Dendritic cell treated with granulocyte-macrophage colony-stimulating factor and Interleukin-4, amounts not matched to agents 40 ng/mL and 50 ng/mL, for 4 days (primary cell): ENCODE results near the gene SYNPO2.

Experiments used
- H3K27ac Mint-ChIP-seq: one replicate; pipeline ENCODE4 v1.8.0; 2022; ENCODE audit warnings: mild to moderate bottlenecking, mixed read lengths
- H3K27me3 Mint-ChIP-seq: one replicate; pipeline ENCODE4 v1.8.0; 2022; ENCODE audit warnings: mild to moderate bottlenecking, mixed read lengths
- H3K36me3 Mint-ChIP-seq: one replicate; pipeline ENCODE4 v1.8.0; 2022; ENCODE audit warnings: low read depth, mixed read lengths
- H3K4me1 Mint-ChIP-seq: one replicate; pipeline ENCODE4 v1.8.0; 2022; ENCODE audit warnings: low read depth, mixed read lengths
- H3K4me3 Mint-ChIP-seq: one replicate; pipeline ENCODE4 v1.8.0; 2022; ENCODE audit warnings: mild to moderate bottlenecking, moderate library complexity, mixed read lengths
- H3K9me3 Mint-ChIP-seq: one replicate; pipeline ENCODE4 v1.8.0; 2022; ENCODE audit warnings: mixed read lengths
- intact Hi-C: fragments of 100-400 bp; cut with micrococcal nuclease; formaldehyde crosslinking; loops from one replicate; pipeline ENCODE4 v1.15.0; 2022

SYNPO2 gene

GRCh38 chr4:119087121-119087520, 198.5 kb downstream of the SYNPO2 start:
- Mint-ChIP-seq H3K36me3 (no peaks in the 10 kb centered on the region), H3K9me3 (no peaks in the 10 kb centered on the region), H3K4me1 (no peaks in the 10 kb centered on the region), H3K4me3 (no peak overlapping the region), H3K27ac (no peak overlapping the region), H3K27me3 (peaks cover 3% of the 10 kb centered on the region)
- intact Hi-C loops: loop anchor here (5.0 kb wide), 1 partner anchor 200 kb away; no protein-coding TSS in a partner anchor

GRCh38 chr4:119087656-119088055, 199.0 kb downstream of the SYNPO2 start:
- Mint-ChIP-seq H3K27ac (no peak overlapping the region), H3K36me3 (no peaks in the 10 kb centered on the region), H3K27me3 (peaks cover 3% of the 10 kb centered on the region), H3K4me3 (no peak overlapping the region), H3K4me1 (no peaks in the 10 kb centered on the region), H3K9me3 (no peaks in the 10 kb centered on the region)
- intact Hi-C loops: loop anchor here (5.0 kb wide), 1 partner anchor 200 kb away; no protein-coding TSS in a partner anchor

- Mint-ChIP-seq H3K4me1 (peaks cover 11% of the 10 kb centered on the region), H3K36me3 (no peaks in the 10 kb centered on the region), H3K4me3 (no peak overlapping the region), H3K27ac (no peak overlapping the region), H3K27me3 (peaks cover 4% of the 10 kb centered on the region), H3K9me3 (no peaks in the 10 kb centered on the region)
- intact Hi-C loops: no loop called here
Observed at GRCh38 chr4:119093042-119093827, 204.6 kb downstream of the SYNPO2 start.

GRCh38 chr4:119097282-119097900, 208.7 kb downstream of the SYNPO2 start:
- intact Hi-C loops: no loop called here
- H3K36me3 Mint-ChIP-seq: no peaks in the 10 kb centered on the region
- no peak overlapping the region for H3K27ac Mint-ChIP-seq
- H3K4me1 Mint-ChIP-seq: peaks cover 30% of the 10 kb centered on the region
- H3K4me3 Mint-ChIP-seq: no peak overlapping the region
- H3K27me3 Mint-ChIP-seq: peaks cover 4% of the 10 kb centered on the region
- no peaks in the 10 kb centered on the region for H3K9me3 Mint-ChIP-seq

- Mint-ChIP-seq H3K4me1 (peaks cover 29% of the 10 kb centered on the region), H3K27ac (no peak overlapping the region), H3K27me3 (peaks cover 4% of the 10 kb centered on the region), H3K4me3 (no peak overlapping the region), H3K9me3 (no peaks in the 10 kb centered on the region), H3K36me3 (no peaks in the 10 kb centered on the region)
- intact Hi-C loops: no loop called here
Observed at GRCh38 chr4:119098306-119098705, 209.7 kb downstream of the SYNPO2 start.

GRCh38 chr4:119099227-119099810, 210.7 kb downstream of the SYNPO2 start:
- intact Hi-C loops: no loop called here
- Mint-ChIP-seq H3K9me3 (no peaks in the 10 kb centered on the region), H3K27me3 (peaks cover 4% of the 10 kb centered on the region), H3K36me3 (no peaks in the 10 kb centered on the region), H3K27ac (no peak overlapping the region), H3K4me1 (peaks cover 30% of the 10 kb centered on the region), H3K4me3 (no peak overlapping the region)

GRCh38 chr4:119100655-119101054, 212.0 kb downstream of the SYNPO2 start:
- peaks cover 30% of the 10 kb centered on the region for H3K4me1 Mint-ChIP-seq
- peak overlapping the region; percentile 42 for H3K27ac Mint-ChIP-seq
- intact Hi-C loops: no loop called here
- no peaks in the 10 kb centered on the region for H3K9me3 Mint-ChIP-seq
- H3K4me3 Mint-ChIP-seq: no peak overlapping the region
- no peaks in the 10 kb centered on the region for H3K27me3 Mint-ChIP-seq
- H3K36me3 Mint-ChIP-seq: no peaks in the 10 kb centered on the region

- no peaks in the 10 kb centered on the region for H3K9me3 Mint-ChIP-seq
- H3K4me1 Mint-ChIP-seq: peaks cover 31% of the 10 kb centered on the region
- H3K4me3 Mint-ChIP-seq: no peak overlapping the region
- H3K27me3 Mint-ChIP-seq: peaks cover 2% of the 10 kb centered on the region
- H3K36me3 Mint-ChIP-seq: no peaks in the 10 kb centered on the region
- H3K27ac Mint-ChIP-seq: no peak overlapping the region
- intact Hi-C loops: no loop called here
Observed at GRCh38 chr4:119103263-119103662, 214.6 kb downstream of the SYNPO2 start.

GRCh38 chr4:119104644-119105273, 216.1 kb downstream of the SYNPO2 start:
- Mint-ChIP-seq H3K4me1 (peaks cover 31% of the 10 kb centered on the region), H3K27me3 (peaks cover 2% of the 10 kb centered on the region), H3K9me3 (no peaks in the 10 kb centered on the region), H3K36me3 (no peaks in the 10 kb centered on the region), H3K4me3 (no peak overlapping the region), H3K27ac (no peak overlapping the region)
- intact Hi-C loops: no loop called here

- no peaks in the 10 kb centered on the region for H3K36me3 Mint-ChIP-seq
- no peaks in the 10 kb centered on the region for H3K9me3 Mint-ChIP-seq
- peaks cover 2% of the 10 kb centered on the region for H3K27me3 Mint-ChIP-seq
- no peak overlapping the region for H3K27ac Mint-ChIP-seq
- intact Hi-C loops: no loop called here
- peaks cover 28% of the 10 kb centered on the region for H3K4me1 Mint-ChIP-seq
- H3K4me3 Mint-ChIP-seq: no peak overlapping the region
Observed at GRCh38 chr4:119105605-119106004, 217.0 kb downstream of the SYNPO2 start.

- peaks cover 21% of the 10 kb centered on the region for H3K4me1 Mint-ChIP-seq
- H3K9me3 Mint-ChIP-seq: no peaks in the 10 kb centered on the region
- H3K27me3 Mint-ChIP-seq: peaks cover 2% of the 10 kb centered on the region
- H3K36me3 Mint-ChIP-seq: no peaks in the 10 kb centered on the region
- H3K27ac Mint-ChIP-seq: no peak overlapping the region
- intact Hi-C loops: no loop called here
- H3K4me3 Mint-ChIP-seq: no peak overlapping the region
Observed at GRCh38 chr4:119106036-119107000, 217.7 kb downstream of the SYNPO2 start.

- no peaks in the 10 kb centered on the region for H3K36me3 Mint-ChIP-seq
- peaks cover 2% of the 10 kb centered on the region for H3K27me3 Mint-ChIP-seq
- intact Hi-C loops: no loop called here
- H3K4me3 Mint-ChIP-seq: no peak overlapping the region
- H3K27ac Mint-ChIP-seq: no peak overlapping the region
- no peaks in the 10 kb centered on the region for H3K9me3 Mint-ChIP-seq
- H3K4me1 Mint-ChIP-seq: peaks cover 12% of the 10 kb centered on the region
Observed at GRCh38 chr4:119110121-119110520, 221.5 kb downstream of the SYNPO2 start.
